ENCODE measurements around the gene NECAB3. TPM values are rescaled to one million over a fixed set of nuclear protein-coding genes. Genes with fewer than 3 reads are reported as not detected.
A peak's percentile ranks its signal among the peaks of the same experiment; 100 is the strongest.

Gene NECAB3
- total and polyA plus RNA-seq, 9 donors, result 9.2 to 166 (median 96.5) TPM

GRCh38 chr20:33676121-33676520 is 1.9 kb upstream of the NECAB3 start:
- WGBS, 3 donors, result 50 to 66% (median 58%) methylated on average over 11 of the region's 11 CpGs
- Histone ChIP-seq H3K4me3 (no peak overlapping the region), H3K9me3 (no peaks in the 10 kb centered on the region), H3K4me1 (ENCODE audit: insufficient read depth) (peaks cover 46% of the 10 kb centered on the region), H3K27ac (peak overlapping the region; percentile 93 to 97), H3K36me3 (no peaks in the 10 kb centered on the region), H3K27me3 (no peaks in the 10 kb centered on the region)
- DNase-seq, result peak in 4 of 5 donors; percentile 29 to 64 (median 58)
- TF ChIP-seq EP300 (IDR thresholded peaks at IDR 0.05) (no peak), POLR2A (IDR thresholded peaks at IDR 0.05) (no peak), CTCF (IDR thresholded peaks at IDR 0.05) (no peak)
- intact Hi-C loops (cut with DNase I), result loop anchor here in 2 of 4 donors (5.0 to 10.0 kb wide), 2 partner anchors 56 to 139 kb away; partner anchors contain the start of genes CHMP4B (in 1 of the 2) and ZNF341 (in 1 of the 2)

GRCh38 chr20:33675136-33675959 is 1.1 kb upstream of the NECAB3 start:
- TF ChIP-seq CTCF (IDR thresholded peaks at IDR 0.05), result no peak
- peak; percentile 30 for TF ChIP-seq POLR2A (IDR thresholded peaks at IDR 0.05)
- DNase-seq, result peak; percentile 84 to 93 (median 89)
- H3K9me3 ChIP-seq, result no peaks in the 10 kb centered on the region
- peak overlapping the region; percentile 77 for H3K4me3 ChIP-seq
- peak overlapping the region; percentile 93 to 97 for H3K27ac ChIP-seq
- no peaks in the 10 kb centered on the region for H3K36me3 ChIP-seq
- intact Hi-C loops (cut with DNase I), result loop anchor here in 2 of 4 donors (5.0 to 10.0 kb wide), 2 partner anchors 57 to 139 kb away; partner anchors contain the start of genes CHMP4B (in 1 of the 2) and ZNF341 (in 1 of the 2)
- WGBS, 3 donors, result 2 to 6% (median 5%) methylated on average over 16 of the region's 16 CpGs
- no peaks in the 10 kb centered on the region for H3K27me3 ChIP-seq
- H3K4me1 ChIP-seq (ENCODE audit: insufficient read depth), result peaks cover 43% of the 10 kb centered on the region

GRCh38 chr20:33673410-33674293 is 576 bp downstream of the NECAB3 start:
- intact Hi-C loops (cut with DNase I), result loop anchor here in 1 of 4 donors (10.0 kb wide), 1 partner anchor 141 kb away; the partner anchor contains the start of gene CHMP4B
- H3K4me1 ChIP-seq (ENCODE audit: insufficient read depth), result peaks cover 35% of the 10 kb centered on the region
- peak overlapping the region; percentile 77 for H3K4me3 ChIP-seq
- H3K27me3 ChIP-seq, result no peaks in the 10 kb centered on the region
- peak overlapping the region; percentile 93 to 97 for H3K27ac ChIP-seq
- no peaks in the 10 kb centered on the region for H3K36me3 ChIP-seq
- peak in 2 of 5 donors; percentile 58 to 60 for DNase-seq
- TF ChIP-seq EP300 (IDR thresholded peaks at IDR 0.05), result no peak
- no peak for TF ChIP-seq POLR2A (IDR thresholded peaks at IDR 0.05)
- no peak for TF ChIP-seq CTCF (IDR thresholded peaks at IDR 0.05)
- WGBS, 3 donors, result 5 to 10% (median 7%) methylated on average over 29 of the region's 29 CpGs
- no peaks in the 10 kb centered on the region for H3K9me3 ChIP-seq

- H3K27me3 ChIP-seq, result no peaks in the 10 kb centered on the region
- no peak for TF ChIP-seq POLR2A (IDR thresholded peaks at IDR 0.05)
- no peak for TF ChIP-seq EP300 (IDR thresholded peaks at IDR 0.05)
- no peak for TF ChIP-seq CTCF (IDR thresholded peaks at IDR 0.05)
- intact Hi-C loops (cut with DNase I), result loop anchor here in 1 of 4 donors (10.0 kb wide), 1 partner anchor 142 kb away; the partner anchor contains the start of gene CHMP4B
- H3K4me1 ChIP-seq (ENCODE audit: insufficient read depth), result peaks cover 32% of the 10 kb centered on the region
- H3K36me3 ChIP-seq, result no peaks in the 10 kb centered on the region
- H3K4me3 ChIP-seq, result peak overlapping the region; percentile 77
- H3K27ac ChIP-seq, result peak overlapping the region; percentile 93 to 97
- WGBS, 3 donors, result 25 to 55% (median 37%) methylated on average over 4 of the region's 4 CpGs
- no peaks in the 10 kb centered on the region for H3K9me3 ChIP-seq
- peak in 3 of 5 donors; percentile 17 to 47 (median 38) for DNase-seq
Observed at GRCh38 chr20:33673114-33673409, 1.2 kb downstream of the NECAB3 start.

All from ovary (tissue), 9 donors.